Panc1 (cell line): Measurements from ENCODE around the gene KAZALD1.

ENCODE experiments used
- CTCF ChIP-seq: fragments of 450-650 bp; IDR thresholded peaks from 2 replicates; pipeline ENCODE4 v1.5.1; 2017; ENCODE audit warnings: mild to moderate bottlenecking
- POLR2AphosphoS5 ChIP-seq: IDR thresholded peaks from 2 replicates; pipeline ENCODE4 v1.6.1; 2012; ENCODE audit warnings: mild to moderate bottlenecking, low read depth, low read length, moderate library complexity
- REST ChIP-seq, 2 experiments: IDR thresholded peaks; 2 replicates each; pipeline ENCODE4 v1.6.1; 2011 to 2012; ENCODE audit warnings: low read depth in 2 of 2, control low read depth in 1 of 2, low read length in 1 of 2, mild to moderate bottlenecking in 1 of 2, moderate library complexity in 1 of 2; ENCODE audit not compliant: insufficient read depth in 1 of 2
- SIN3A ChIP-seq: IDR thresholded peaks from 2 replicates; pipeline ENCODE4 v1.6.1; 2012; ENCODE audit warnings: low read depth, mild to moderate bottlenecking, low read length, moderate library complexity, borderline replicate concordance; ENCODE audit not compliant: insufficient read depth
- TCF7L2 ChIP-seq: IDR thresholded peaks from 2 replicates; pipeline ENCODE4 v1.6.1; 2011; ENCODE audit warnings: mild to moderate bottlenecking, low read depth, low read length, inconsistent platforms

- no peak for TF ChIP-seq CTCF
- TF ChIP-seq SIN3A: no peak
- no peak for TF ChIP-seq POLR2AphosphoS5
- no peak for TF ChIP-seq REST (IDR thresholded peaks at IDR 0.05; ENCODE audit: insufficient read depth in 1 of 2, low read depth in 2 of 2, low read length in 1 of 2)
- TF ChIP-seq TCF7L2: no peak
These were observed 28.8 kb downstream of the KAZALD1 start for GRCh38 chr10:101090597-101090996.
